ENCODE measurements around the gene CCDC188. TPM values are rescaled to one million over a fixed set of nuclear protein-coding genes. Genes with fewer than 3 reads are reported as not detected.

The CCDC188 gene
- total and polyA plus RNA-seq, 10 of the 15 experiments (the other 5 are each of a cell fraction or from before 2014, with no cell fraction given), result not detected

- H3K9me3 ChIP-seq (replicated peaks; ENCODE audit: control insufficient read depth, insufficient read depth, low read length), result no peaks in the 10 kb centered on the region
- in situ Hi-C loops (cut with MboI), result no loop called here
- H3K27me3 ChIP-seq (replicated peaks in 1 of 2; ENCODE audit: control insufficient read depth in 2 of 2, insufficient read depth in 2 of 2, low read length in 1 of 2), result no peaks in the 10 kb centered on the region
- no peaks in the 10 kb centered on the region for H4K20me1 ChIP-seq (ENCODE audit: control insufficient read depth, insufficient read depth)
- ATAC-seq (peak; percentile 40), DNase-seq (ENCODE audit: low read depth, low spot score) (no peak), FAIRE-seq (no peak)
- no TSS peak for BruUV-seq (replicated peaks)
- POLR2A ChIA-PET, result no interaction called here
- no peak overlapping the region for H3K27ac ChIP-seq (ENCODE audit: control insufficient read depth, insufficient read depth)
- no peak overlapping the region for H3K4me3 ChIP-seq
- TF ChIP-seq BHLHE40 (IDR thresholded peaks at IDR 0.05; ENCODE audit: borderline replicate concordance in 1 of 2, low read depth in 2 of 2, low read length in 1 of 2) (peak in 1 of 2 experiments; percentile 64; a peak in 2 of 4 replicates), NBN (IDR thresholded peaks at IDR 0.05) (no peak), POLR2AphosphoS2 (IDR thresholded peaks at IDR 0.05; ENCODE audit: low read depth, low read length) (no peak)
- H3K4me1 ChIP-seq (ENCODE audit: control insufficient read depth, insufficient read depth, low read length), result peaks cover 3% of the 10 kb centered on the region
- no peaks in the 10 kb centered on the region; a peak in 1 of 4 replicates for H3K36me3 ChIP-seq (ENCODE audit: control insufficient read depth in 2 of 2, insufficient read depth in 2 of 2, low read length in 1 of 2)
- CTCF ChIA-PET, result no interaction called here
- SMC1A ChIA-PET (ENCODE audit: uncharacterized antibody, unreplicated experiment), result no interaction called here
- intact Hi-C loops (cut with micrococcal nuclease; ENCODE audit: unreplicated experiment), result no loop called here
- 0 out of 2 replicates have a peak overlapping the region, but pooled peaks have one; percentile 30 for H3K4me2 ChIP-seq (ENCODE audit: control insufficient read depth, insufficient read depth)
- no peak overlapping the region for H3K9ac ChIP-seq (ENCODE audit: control insufficient read depth, insufficient read depth, low read length)
- WGBS (ENCODE audit: insufficient coverage, insufficient replicate concordance, low lambda C conversion rate, missing lambda C conversion rate), result 32% methylated on average over 24 of the region's 26 CpGs
- H3K79me2 ChIP-seq (ENCODE audit: control insufficient read depth, insufficient read depth, low read length), result no peaks in the 10 kb centered on the region
- RAD21 ChIA-PET (ENCODE audit: unreplicated experiment), result no interaction called here
- H2AFZ ChIP-seq (ENCODE audit: control insufficient read depth, low read depth, low read length), result no peak overlapping the region
These were observed 13.0 kb downstream of the CCDC188 start for GRCh38 chr22:20137671-20138416.

GRCh38 chr22:20137113-20137512 lies 13.7 kb downstream of the CCDC188 start:
- H3K9ac ChIP-seq (ENCODE audit: control insufficient read depth, insufficient read depth, low read length), result no peak overlapping the region
- TF ChIP-seq BCL11A (IDR thresholded peaks at IDR 0.05; ENCODE audit: low read depth, low read length) (no peak), ATF2 (IDR thresholded peaks at IDR 0.05; ENCODE audit: low read length) (no peak), USF1 (IDR thresholded peaks at IDR 0.05; ENCODE audit: borderline replicate concordance, extremely low read length, insufficient read depth, low read depth, low read length) (no peak), EGR1 (IDR thresholded peaks at IDR 0.05; ENCODE audit: borderline replicate concordance in 1 of 2, low read depth in 2 of 2, low read length in 2 of 2) (no peak), NR2F1 (conservative IDR thresholded peaks at IDR 0.05) (no peak), FOXK2 (IDR thresholded peaks at IDR 0.05) (no peak), IRF5 (IDR thresholded peaks at IDR 0.05; ENCODE audit: borderline replicate concordance) (no peak), SPI1 (IDR thresholded peaks at IDR 0.05; ENCODE audit: borderline replicate concordance, insufficient read depth, low read depth, low read length) (no peak), STAT1 (conservative IDR thresholded peaks at IDR 0.05) (no peak)

More at GRCh38 chr22:20137113-20137512, 13.7 kb downstream of the CCDC188 start:
- DNase-seq (ENCODE audit: low read depth, low spot score) (no peak), ATAC-seq (no peak), FAIRE-seq (no peak)
- Histone ChIP-seq H3K36me3 (ENCODE audit: control insufficient read depth in 2 of 2, insufficient read depth in 2 of 2, low read length in 1 of 2) (no peaks in the 10 kb centered on the region; a peak in 1 of 4 replicates), H4K20me1 (ENCODE audit: control insufficient read depth, insufficient read depth) (no peaks in the 10 kb centered on the region), H3K4me1 (ENCODE audit: control insufficient read depth, insufficient read depth, low read length) (peaks cover 9% of the 10 kb centered on the region), H3K27ac (ENCODE audit: control insufficient read depth, insufficient read depth) (no peak overlapping the region), H3K9me3 (replicated peaks; ENCODE audit: control insufficient read depth, insufficient read depth, low read length) (no peaks in the 10 kb centered on the region), H3K4me3 (no peak overlapping the region), H3K27me3 (replicated peaks in 1 of 2; ENCODE audit: control insufficient read depth in 2 of 2, insufficient read depth in 2 of 2, low read length in 1 of 2) (no peaks in the 10 kb centered on the region), H3K79me2 (ENCODE audit: control insufficient read depth, insufficient read depth, low read length) (peaks cover 7% of the 10 kb centered on the region), H3K4me2 (ENCODE audit: control insufficient read depth, insufficient read depth) (no peak overlapping the region), H2AFZ (ENCODE audit: control insufficient read depth, low read depth, low read length) (no peak overlapping the region)
- in situ Hi-C loops (cut with MboI), result no loop called here
- ChIA-PET SMC1A (ENCODE audit: uncharacterized antibody, unreplicated experiment) (no interaction called here), RAD21 (ENCODE audit: unreplicated experiment) (no interaction called here), POLR2A (no interaction called here), CTCF (no interaction called here)
- BruUV-seq (replicated peaks), result no TSS peak
- 71% methylated on average over 13 of the region's 13 CpGs for WGBS (ENCODE audit: insufficient coverage, insufficient replicate concordance, low lambda C conversion rate, missing lambda C conversion rate)
- intact Hi-C loops (cut with micrococcal nuclease; ENCODE audit: unreplicated experiment), result no loop called here

All from GM12878 (cell line).